ENCODE results near the gene SRRT.

Gene SRRT

DNA sequence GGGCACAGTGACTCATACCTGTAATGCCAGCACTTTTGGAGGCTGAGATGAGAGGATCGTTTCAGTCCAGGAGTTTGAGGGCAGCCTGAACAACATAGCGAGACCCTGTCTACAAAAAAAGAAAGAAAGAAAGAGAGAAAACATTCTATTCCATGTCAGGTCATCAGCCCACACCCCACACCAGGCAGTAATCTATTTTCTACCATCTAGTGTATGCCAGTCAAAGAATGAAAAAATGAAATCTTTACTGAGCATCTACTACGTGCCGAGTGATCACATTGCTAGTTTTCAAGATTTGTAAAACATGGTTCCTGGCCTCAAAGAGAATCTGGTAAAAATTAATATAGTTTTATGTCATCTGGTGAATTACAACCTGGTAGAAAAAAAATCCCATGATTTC is 44.5 kb upstream of the SRRT start:
- Histone ChIP-seq H3F3A (ENCODE audit: insufficient read depth, low read length) (no peaks in the 10 kb centered on the region), H3K9me2 (ENCODE audit: low read depth, low read length) (no peaks in the 10 kb centered on the region), H3K4me1 (ENCODE audit: insufficient read depth, low read length, severe bottlenecking) (no peaks in the 10 kb centered on the region), H3K9me3 (ENCODE audit: low read length) (no peaks in the 10 kb centered on the region), H3K4me2 (ENCODE audit: low read length) (no peak overlapping the region), H3K27ac (ENCODE audit: low read depth, low read length, poor library complexity, severe bottlenecking) (no peak overlapping the region), H3K4me3 (ENCODE audit: low read depth, low read length, poor library complexity, severe bottlenecking) (no peak overlapping the region), H3K9ac (ENCODE audit: low read length) (no peak overlapping the region), H3K79me2 (ENCODE audit: insufficient read depth, low read length) (no peaks in the 10 kb centered on the region), H3K36me3 (ENCODE audit: insufficient read depth, low read length) (no peaks in the 10 kb centered on the region), H3K27me3 (ENCODE audit: insufficient read depth, low read length) (peaks cover 15% of the 10 kb centered on the region; the same call in 1 of the 2 replicates), H2AFZ (ENCODE audit: low read length) (no peak overlapping the region), H4K20me1 (ENCODE audit: insufficient read depth, low read length) (no peaks in the 10 kb centered on the region)
- TF ChIP-seq, protein P1, sequence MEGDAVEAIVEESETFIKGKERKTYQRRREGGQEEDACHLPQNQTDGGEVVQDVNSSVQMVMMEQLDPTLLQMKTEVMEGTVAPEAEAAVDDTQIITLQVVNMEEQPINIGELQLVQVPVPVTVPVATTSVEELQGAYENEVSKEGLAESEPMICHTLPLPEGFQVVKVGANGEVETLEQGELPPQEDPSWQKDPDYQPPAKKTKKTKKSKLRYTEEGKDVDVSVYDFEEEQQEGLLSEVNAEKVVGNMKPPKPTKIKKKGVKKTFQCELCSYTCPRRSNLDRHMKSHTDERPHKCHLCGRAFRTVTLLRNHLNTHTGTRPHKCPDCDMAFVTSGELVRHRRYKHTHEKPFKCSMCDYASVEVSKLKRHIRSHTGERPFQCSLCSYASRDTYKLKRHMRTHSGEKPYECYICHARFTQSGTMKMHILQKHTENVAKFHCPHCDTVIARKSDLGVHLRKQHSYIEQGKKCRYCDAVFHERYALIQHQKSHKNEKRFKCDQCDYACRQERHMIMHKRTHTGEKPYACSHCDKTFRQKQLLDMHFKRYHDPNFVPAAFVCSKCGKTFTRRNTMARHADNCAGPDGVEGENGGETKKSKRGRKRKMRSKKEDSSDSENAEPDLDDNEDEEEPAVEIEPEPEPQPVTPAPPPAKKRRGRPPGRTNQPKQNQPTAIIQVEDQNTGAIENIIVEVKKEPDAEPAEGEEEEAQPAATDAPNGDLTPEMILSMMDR (IDR thresholded peaks at IDR 0.05; ENCODE audit: low read length) = no peak
- TF ChIP-seq EZH2 (IDR thresholded peaks at IDR 0.05; ENCODE audit: borderline replicate concordance, low read length) = no peak

GRCh38 chr7:100832281-100832633 is 42.6 kb upstream of the SRRT start:
- H3K9ac ChIP-seq (ENCODE audit: low read length) = no peak overlapping the region
- H3K4me3 ChIP-seq (ENCODE audit: low read depth, low read length, poor library complexity, severe bottlenecking) = no peak overlapping the region
- no peaks in the 10 kb centered on the region for H3K36me3 ChIP-seq (ENCODE audit: insufficient read depth, low read length)
- peaks cover 9% of the 10 kb centered on the region; the same call in 1 of the 2 replicates for H3K27me3 ChIP-seq (ENCODE audit: insufficient read depth, low read length)
- no peak overlapping the region for H3K27ac ChIP-seq (ENCODE audit: low read depth, low read length, poor library complexity, severe bottlenecking)
- H3F3A ChIP-seq (ENCODE audit: insufficient read depth, low read length) = no peaks in the 10 kb centered on the region
- no peak overlapping the region for H3K4me2 ChIP-seq (ENCODE audit: low read length)
- H3K9me2 ChIP-seq (ENCODE audit: low read depth, low read length) = no peaks in the 10 kb centered on the region
- peaks cover 5% of the 10 kb centered on the region for H3K4me1 ChIP-seq (ENCODE audit: insufficient read depth, low read length, severe bottlenecking)
- no peaks in the 10 kb centered on the region for H3K9me3 ChIP-seq (ENCODE audit: low read length)
- no peak for TF ChIP-seq EZH2 (IDR thresholded peaks at IDR 0.05; ENCODE audit: borderline replicate concordance, low read length)
- TF ChIP-seq, protein P1 (IDR thresholded peaks at IDR 0.05; ENCODE audit: low read length) = no peak
- H2AFZ ChIP-seq (ENCODE audit: low read length) = no peak overlapping the region
- H3K79me2 ChIP-seq (ENCODE audit: insufficient read depth, low read length) = no peaks in the 10 kb centered on the region
- no peaks in the 10 kb centered on the region for H4K20me1 ChIP-seq (ENCODE audit: insufficient read depth, low read length)

DNA sequence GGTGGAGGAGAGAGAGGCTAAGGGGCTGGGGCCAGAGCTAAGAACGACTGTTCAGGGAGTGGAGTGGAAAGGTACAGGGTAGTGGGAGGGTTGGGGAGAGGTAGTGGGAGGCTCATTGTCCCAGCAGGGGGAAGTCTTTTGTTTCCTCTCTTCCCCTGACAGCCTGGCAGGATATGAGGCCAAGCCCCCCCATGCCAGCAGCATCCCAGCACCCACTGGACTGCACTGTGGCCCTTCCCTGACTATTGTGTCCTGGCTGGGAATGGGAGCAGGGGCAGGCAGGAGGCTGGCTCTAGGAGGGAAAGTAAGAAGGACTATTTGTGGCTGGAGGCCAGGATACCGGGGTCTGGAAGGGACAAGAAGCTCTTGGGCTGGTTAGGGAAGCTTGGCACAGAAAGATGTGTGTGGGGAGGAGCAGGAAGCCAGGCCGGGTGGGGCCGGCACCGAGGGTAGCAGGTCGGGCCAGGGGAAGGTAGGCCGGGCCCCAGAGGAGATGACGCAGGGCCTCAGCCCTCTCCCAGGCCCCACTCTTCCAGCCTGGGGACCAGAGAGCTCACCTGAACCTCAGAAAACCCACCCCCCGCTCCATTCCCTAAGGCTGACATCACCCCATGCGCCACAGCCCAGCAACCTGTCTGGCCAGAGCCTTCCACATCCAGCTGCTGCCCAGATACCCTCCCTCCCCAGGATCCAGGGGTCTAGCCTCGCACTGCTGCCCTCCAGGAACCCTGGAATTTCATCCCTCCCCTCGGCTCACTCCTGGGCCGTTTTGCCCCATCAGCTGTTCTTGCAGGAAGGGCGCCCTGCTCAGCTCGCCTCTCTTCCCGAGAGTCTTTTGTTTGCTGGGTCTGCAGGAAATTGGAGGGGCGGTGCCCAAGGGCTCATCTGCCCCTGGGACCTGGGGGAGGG is 38.7 kb upstream of the SRRT start:
- no peak overlapping the region for H3K4me2 ChIP-seq (ENCODE audit: low read length)
- peaks cover 9% of the 10 kb centered on the region for H3K4me1 ChIP-seq (ENCODE audit: insufficient read depth, low read length, severe bottlenecking)
- no peak overlapping the region for H3K4me3 ChIP-seq (ENCODE audit: low read depth, low read length, poor library complexity, severe bottlenecking)
- TF ChIP-seq, protein P1 (IDR thresholded peaks at IDR 0.05; ENCODE audit: low read length) = no peak
- no peak for TF ChIP-seq EZH2 (IDR thresholded peaks at IDR 0.05; ENCODE audit: borderline replicate concordance, low read length)
- H3K27ac ChIP-seq (ENCODE audit: low read depth, low read length, poor library complexity, severe bottlenecking) = no peak overlapping the region
- no peaks in the 10 kb centered on the region for H3K9me3 ChIP-seq (ENCODE audit: low read length)
- H4K20me1 ChIP-seq (ENCODE audit: insufficient read depth, low read length) = no peaks in the 10 kb centered on the region
- H3K9me2 ChIP-seq (ENCODE audit: low read depth, low read length) = no peaks in the 10 kb centered on the region
- H3F3A ChIP-seq (ENCODE audit: insufficient read depth, low read length) = no peaks in the 10 kb centered on the region
- no peaks in the 10 kb centered on the region for H3K79me2 ChIP-seq (ENCODE audit: insufficient read depth, low read length)
- H3K9ac ChIP-seq (ENCODE audit: low read length) = no peak overlapping the region
- no peaks in the 10 kb centered on the region for H3K36me3 ChIP-seq (ENCODE audit: insufficient read depth, low read length)
- H2AFZ ChIP-seq (ENCODE audit: low read length) = no peak overlapping the region
- H3K27me3 ChIP-seq (ENCODE audit: insufficient read depth, low read length) = peaks cover 5% of the 10 kb centered on the region; the same call in 1 of the 2 replicates

Data from OCI-LY1 (cell line).